ENCODE measurements around the gene FAM13A.

The FAM13A gene

GRCh38 chr4:88720451-88721428 is 336.2 kb downstream of the FAM13A start:
- no peak for DNase-seq (ENCODE audit: low spot score)

GRCh38 chr4:88719381-88719780 is 337.6 kb downstream of the FAM13A start:
- no peak for DNase-seq (ENCODE audit: low spot score)

DNA sequence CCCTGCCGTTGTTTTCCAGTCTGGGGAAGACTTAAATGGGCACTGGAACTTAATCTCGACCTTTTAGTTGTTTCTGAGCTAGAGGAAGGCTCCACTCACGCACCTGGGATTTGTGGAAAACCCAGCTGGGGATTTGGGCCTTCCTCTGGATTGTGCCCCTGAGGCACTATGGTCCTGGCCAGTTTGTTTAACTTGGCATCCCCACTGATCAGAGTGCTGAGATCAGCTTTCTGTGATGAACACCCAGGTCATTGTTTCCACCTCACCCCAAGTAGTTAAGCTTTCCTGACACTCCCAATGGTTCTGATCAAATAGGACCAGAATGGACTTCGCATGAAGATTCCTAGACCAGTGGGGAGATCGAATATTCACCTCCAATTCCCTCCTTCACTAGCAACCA is 338.9 kb downstream of the FAM13A start:
- no peak for DNase-seq (ENCODE audit: low spot score)

DNA sequence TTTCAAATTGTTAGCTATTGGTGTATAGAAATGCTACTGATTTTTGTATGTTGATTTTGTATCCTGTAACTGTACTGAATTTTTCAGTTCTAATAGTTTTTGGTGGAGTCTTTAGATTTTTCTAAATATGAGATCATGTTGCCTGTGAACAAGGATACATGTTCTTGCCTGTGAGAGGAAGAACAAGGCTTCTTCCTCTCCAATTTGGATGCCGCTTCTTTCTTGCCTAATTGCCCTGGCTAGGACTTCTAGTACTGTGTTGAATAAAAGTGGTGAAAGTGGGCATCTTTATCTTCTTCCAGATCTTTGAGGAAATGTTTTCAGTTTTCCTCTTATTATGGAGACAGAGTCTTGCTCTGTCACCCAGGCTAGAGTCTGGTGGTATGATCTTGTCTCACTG is 343.2 kb downstream of the FAM13A start:
- no peak for DNase-seq (ENCODE audit: low spot score)

DNA sequence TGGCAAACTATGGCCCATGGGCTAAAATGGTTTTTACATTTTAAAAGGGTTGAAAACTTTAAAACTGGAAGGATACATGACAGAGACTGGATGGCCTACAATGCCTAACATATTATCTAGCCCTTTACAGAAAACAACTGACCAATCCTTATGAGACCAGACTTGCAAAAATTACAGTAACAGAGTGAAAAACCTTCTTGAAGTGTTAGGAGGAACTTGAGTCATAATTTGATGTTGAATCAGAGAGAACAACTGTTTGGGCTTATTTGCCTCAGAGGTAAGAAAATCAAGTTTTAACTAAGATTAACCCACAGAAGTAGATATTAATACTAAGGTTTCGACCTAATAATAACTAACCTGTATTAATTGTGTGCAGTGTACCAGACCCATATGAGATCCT is 347.0 kb downstream of the FAM13A start:
- no peak for DNase-seq (ENCODE audit: low spot score)

DNA sequence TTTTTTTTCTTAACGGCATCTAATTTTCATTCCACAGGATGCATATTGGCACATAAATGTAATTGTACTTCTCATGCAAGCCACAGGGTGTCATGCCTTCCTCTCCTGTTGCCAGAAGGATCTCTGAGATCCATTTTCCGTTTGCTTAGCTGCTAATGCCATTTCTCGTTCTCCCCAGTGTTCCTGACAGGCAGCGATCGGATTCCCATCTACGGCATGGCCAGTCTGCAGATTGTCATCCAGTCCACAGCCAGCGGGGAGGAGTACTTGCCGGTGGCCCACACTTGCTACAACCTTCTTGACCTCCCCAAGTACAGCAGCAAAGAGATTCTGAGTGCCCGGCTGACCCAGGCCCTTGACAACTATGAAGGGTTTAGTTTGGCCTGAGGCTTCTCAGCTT is 350.4 kb downstream of the FAM13A start:
- no peak for DNase-seq (ENCODE audit: low spot score)

- DNase-seq (ENCODE audit: low spot score), result no peak
These were observed 351.0 kb downstream of the FAM13A start for GRCh38 chr4:88705805-88706492.

DNA sequence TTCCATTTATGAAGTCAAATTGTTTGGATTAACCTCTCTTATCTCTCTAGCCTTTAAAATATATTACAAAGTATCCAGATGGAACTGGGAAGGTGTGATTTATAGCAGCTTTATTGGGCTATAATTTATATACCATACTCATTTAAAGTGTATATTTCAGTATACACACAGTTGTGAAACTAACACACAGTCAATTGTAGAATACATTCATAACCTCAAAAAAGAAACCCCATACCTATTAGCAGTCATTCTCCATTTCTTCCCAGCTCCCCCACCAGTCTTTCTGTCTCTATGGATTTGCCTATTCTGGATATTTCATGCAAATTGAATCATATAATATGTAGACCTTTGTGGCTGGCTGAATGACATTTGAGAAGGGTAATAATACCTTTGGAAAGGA is 351.8 kb downstream of the FAM13A start:
- DNase-seq (ENCODE audit: low spot score), result no peak

- DNase-seq (ENCODE audit: low spot score), result no peak
These were observed 354.2 kb downstream of the FAM13A start for GRCh38 chr4:88702782-88703181.

GRCh38 chr4:88698519-88698918 is 358.5 kb downstream of the FAM13A start:
- no peak for DNase-seq (ENCODE audit: low spot score)

GRCh38 chr4:88697588-88698329 is 359.2 kb downstream of the FAM13A start, which contains the start of gene NAP1L5:
Gene NAP1L5, minus strand, starts transcription at chr4:88697829. Its CDS starts 75 bp downstream, at chr4:88697754.
- DNase-seq (ENCODE audit: low spot score), result peak; percentile 32

GRCh38 chr4:88697141-88697540 is 359.8 kb downstream of the FAM13A start:
- DNase-seq (ENCODE audit: low spot score), result no peak

GRCh38 chr4:88696630-88697029 is 360.4 kb downstream of the FAM13A start:
- no peak for DNase-seq (ENCODE audit: low spot score)

GRCh38 chr4:88693792-88694191 is 363.2 kb downstream of the FAM13A start:
- DNase-seq (ENCODE audit: low spot score), result no peak

GRCh38 chr4:88690355-88690754 is 366.6 kb downstream of the FAM13A start:
- no peak for DNase-seq (ENCODE audit: low spot score)

DNA sequence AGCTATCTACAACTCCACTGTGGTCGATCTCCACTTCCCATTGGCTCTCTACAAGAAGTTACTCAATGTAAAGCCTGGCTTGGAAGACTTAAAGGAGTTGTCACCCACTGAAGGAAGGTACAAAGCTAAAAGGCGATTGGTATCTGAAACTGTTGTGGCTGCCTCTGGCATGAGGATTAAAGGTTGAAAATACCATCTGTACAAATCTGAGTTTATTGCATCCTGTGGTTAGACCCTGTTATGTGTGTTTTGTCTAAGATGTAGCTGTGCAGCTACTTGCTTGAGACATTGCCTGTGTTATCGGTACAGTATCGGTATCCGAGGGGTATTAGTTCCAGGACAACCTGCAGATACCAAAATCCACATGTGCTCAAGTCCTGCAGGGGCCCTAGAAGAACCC is 375.8 kb downstream of the FAM13A start:
- DNase-seq (ENCODE audit: low spot score), result no peak

All from LoVo (cell line).